ENCODE results near the gene FBN3.
"Not testable (repeated sequence)": the region's sequence is repeated elsewhere in the genome, so short reads cannot be mapped to it uniquely, and the experiment has no call there.

FBN3 gene

GRCh38 chr19:8158411-8159074, 9.2 kb upstream of the FBN3 start:
- peaks cover 30% of the 10 kb centered on the region; the same call in 1 of the 2 replicates for H3K27me3 ChIP-seq (ENCODE audit: insufficient read depth, low read depth)
- H4K20me1 ChIP-seq (ENCODE audit: insufficient read depth), result no peaks in the 10 kb centered on the region
- H3K79me2 ChIP-seq (ENCODE audit: insufficient read depth, low read depth), result no peaks in the 10 kb centered on the region
- H3K4me3 ChIP-seq (IDR thresholded peaks at IDR 0.05; ENCODE audit: insufficient read depth, low read depth, low read length), result no peak overlapping the region
- no peaks in the 10 kb centered on the region for H3K4me1 ChIP-seq (ENCODE audit: low read depth, poor library complexity, severe bottlenecking)
- no peak overlapping the region for H3K4me2 ChIP-seq
- H3K27ac ChIP-seq, result no peak overlapping the region
- H3K9ac ChIP-seq, result no peak overlapping the region
- no peak overlapping the region for H2AFZ ChIP-seq (ENCODE audit: low read depth)
- TF ChIP-seq, protein P1, sequence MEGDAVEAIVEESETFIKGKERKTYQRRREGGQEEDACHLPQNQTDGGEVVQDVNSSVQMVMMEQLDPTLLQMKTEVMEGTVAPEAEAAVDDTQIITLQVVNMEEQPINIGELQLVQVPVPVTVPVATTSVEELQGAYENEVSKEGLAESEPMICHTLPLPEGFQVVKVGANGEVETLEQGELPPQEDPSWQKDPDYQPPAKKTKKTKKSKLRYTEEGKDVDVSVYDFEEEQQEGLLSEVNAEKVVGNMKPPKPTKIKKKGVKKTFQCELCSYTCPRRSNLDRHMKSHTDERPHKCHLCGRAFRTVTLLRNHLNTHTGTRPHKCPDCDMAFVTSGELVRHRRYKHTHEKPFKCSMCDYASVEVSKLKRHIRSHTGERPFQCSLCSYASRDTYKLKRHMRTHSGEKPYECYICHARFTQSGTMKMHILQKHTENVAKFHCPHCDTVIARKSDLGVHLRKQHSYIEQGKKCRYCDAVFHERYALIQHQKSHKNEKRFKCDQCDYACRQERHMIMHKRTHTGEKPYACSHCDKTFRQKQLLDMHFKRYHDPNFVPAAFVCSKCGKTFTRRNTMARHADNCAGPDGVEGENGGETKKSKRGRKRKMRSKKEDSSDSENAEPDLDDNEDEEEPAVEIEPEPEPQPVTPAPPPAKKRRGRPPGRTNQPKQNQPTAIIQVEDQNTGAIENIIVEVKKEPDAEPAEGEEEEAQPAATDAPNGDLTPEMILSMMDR (conservative IDR thresholded peaks at IDR 0.05; ENCODE audit: low read depth, low read length), result peak; percentile 59
- H3K36me3 ChIP-seq (ENCODE audit: insufficient read depth), result no peaks in the 10 kb centered on the region

DNA sequence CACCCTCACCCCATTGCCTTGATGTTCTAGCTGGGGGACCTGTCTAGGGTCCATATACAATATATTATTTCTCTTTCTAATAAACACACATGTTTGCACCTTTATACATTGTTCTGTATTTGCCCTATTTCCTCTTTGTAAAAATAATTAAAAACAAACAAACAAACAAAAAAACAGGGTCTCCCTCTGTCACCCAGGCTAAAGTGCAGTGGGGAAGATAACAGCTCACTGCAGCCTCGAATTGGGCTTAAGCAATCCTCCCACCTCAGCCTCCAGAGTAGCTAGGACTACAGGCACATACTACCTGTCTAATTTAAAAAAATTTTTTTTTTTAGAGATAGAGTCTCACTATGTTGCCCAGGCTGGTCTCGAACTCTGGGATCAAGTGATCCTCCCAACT, 5.9 kb upstream of the FBN3 start:
- Histone ChIP-seq H3K27ac (no peak overlapping the region), H3K9ac (no peak overlapping the region), H3K36me3 (ENCODE audit: insufficient read depth) (no peaks in the 10 kb centered on the region), H3K79me2 (ENCODE audit: insufficient read depth, low read depth) (no peaks in the 10 kb centered on the region), H4K20me1 (ENCODE audit: insufficient read depth) (no peaks in the 10 kb centered on the region), H3K4me3 (IDR thresholded peaks at IDR 0.05; ENCODE audit: insufficient read depth, low read depth, low read length) (no peak overlapping the region), H3K4me2 (no peak overlapping the region), H2AFZ (ENCODE audit: low read depth) (no peak overlapping the region), H3K4me1 (ENCODE audit: low read depth, poor library complexity, severe bottlenecking) (no peaks in the 10 kb centered on the region), H3K27me3 (ENCODE audit: insufficient read depth, low read depth) (peaks cover 51% of the 10 kb centered on the region)
- TF ChIP-seq, protein P1 (conservative IDR thresholded peaks at IDR 0.05; ENCODE audit: low read depth, low read length), result no peak

DNA sequence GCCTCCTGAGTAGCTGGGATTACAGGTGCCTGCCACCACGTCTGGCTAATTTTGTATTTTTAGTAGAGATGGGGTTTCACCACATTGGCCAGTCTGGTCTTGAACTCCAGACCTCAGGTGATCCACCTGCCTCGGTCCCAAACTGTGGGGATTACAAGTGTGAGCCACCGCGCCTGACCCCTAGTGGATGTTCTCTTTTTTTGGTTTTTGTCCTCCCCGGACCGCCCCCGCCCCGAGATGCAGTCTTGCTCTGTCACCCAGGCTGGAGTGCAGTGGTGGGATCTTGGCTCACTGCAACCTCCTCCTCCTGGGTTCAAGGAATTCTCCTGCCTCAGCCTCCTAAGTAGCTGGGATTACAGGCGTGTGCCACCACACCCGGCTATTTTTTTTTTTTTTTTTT, 4.6 kb upstream of the FBN3 start:
- H3K27ac ChIP-seq; H3K4me2 ChIP-seq; H3K79me2 ChIP-seq (ENCODE audit: insufficient read depth, low read depth); H3K4me1 ChIP-seq (ENCODE audit: low read depth, poor library complexity, severe bottlenecking); H3K36me3 ChIP-seq (ENCODE audit: insufficient read depth); H3K4me3 ChIP-seq (IDR thresholded peaks at IDR 0.05; ENCODE audit: insufficient read depth, low read depth, low read length); H2AFZ ChIP-seq (ENCODE audit: low read depth); H4K20me1 ChIP-seq (ENCODE audit: insufficient read depth); H3K9ac ChIP-seq: not testable (repeated sequence)
- H3K27me3 ChIP-seq (ENCODE audit: insufficient read depth, low read depth), result peaks cover 54% of the 10 kb centered on the region

GRCh38 chr19:8151767-8152035, 2.3 kb upstream of the FBN3 start:
- H3K4me1 ChIP-seq (ENCODE audit: low read depth, poor library complexity, severe bottlenecking), result no peaks in the 10 kb centered on the region
- H3K4me3 ChIP-seq (IDR thresholded peaks at IDR 0.05; ENCODE audit: insufficient read depth, low read depth, low read length), result no peak overlapping the region
- H3K4me2 ChIP-seq, result no peak overlapping the region
- no peaks in the 10 kb centered on the region for H3K79me2 ChIP-seq (ENCODE audit: insufficient read depth, low read depth)
- peaks cover 65% of the 10 kb centered on the region for H3K27me3 ChIP-seq (ENCODE audit: insufficient read depth, low read depth)
- no peak overlapping the region for H3K9ac ChIP-seq
- H2AFZ ChIP-seq (ENCODE audit: low read depth), result no peak overlapping the region
- no peak overlapping the region for H3K27ac ChIP-seq
- no peaks in the 10 kb centered on the region for H4K20me1 ChIP-seq (ENCODE audit: insufficient read depth)
- TF ChIP-seq, protein P1 (conservative IDR thresholded peaks at IDR 0.05; ENCODE audit: low read depth, low read length), result no peak
- no peaks in the 10 kb centered on the region for H3K36me3 ChIP-seq (ENCODE audit: insufficient read depth)

- Histone ChIP-seq H3K27me3 (ENCODE audit: insufficient read depth, low read depth) (peaks cover 70% of the 10 kb centered on the region), H2AFZ (ENCODE audit: low read depth) (no peak overlapping the region), H3K9ac (no peak overlapping the region), H3K79me2 (ENCODE audit: insufficient read depth, low read depth) (no peaks in the 10 kb centered on the region), H3K4me1 (ENCODE audit: low read depth, poor library complexity, severe bottlenecking) (no peaks in the 10 kb centered on the region), H3K4me3 (IDR thresholded peaks at IDR 0.05; ENCODE audit: insufficient read depth, low read depth, low read length) (no peak overlapping the region), H3K27ac (no peak overlapping the region), H3K36me3 (ENCODE audit: insufficient read depth) (no peaks in the 10 kb centered on the region), H3K4me2 (no peak overlapping the region), H4K20me1 (ENCODE audit: insufficient read depth) (no peaks in the 10 kb centered on the region)
- TF ChIP-seq, protein P1 (conservative IDR thresholded peaks at IDR 0.05; ENCODE audit: low read depth, low read length), result no peak
Observed at GRCh38 chr19:8150998-8151766, 1.8 kb upstream of the FBN3 start.

Measured in KMS-11 (cell line).